ENCODE measurements around the gene CLIP4. TPM values are rescaled to one million over a fixed set of nuclear protein-coding genes. Genes with fewer than 3 reads are reported as not detected.

Gene CLIP4
- total and polyA plus RNA-seq, 11 donors, result 9.6 to 57.4 (median 42.6) TPM

- intact Hi-C loops (cut with DNase I), result loop anchor here in 2 of 10 donors (5.0 kb wide), 2 partner anchors 39 to 44 kb away; partner anchors contain the start of gene CLIP4 (in 1 of the 2)
- peak overlapping the region in 2 of 12 donors; percentile 62 to 65 for H3K27ac ChIP-seq
- no peaks in the 10 kb centered on the region for H3K36me3 ChIP-seq
- WGBS, 4 donors, result 79 to 88% (median 84%) methylated on average over 12 of the region's 12 CpGs
- peaks cover 0 to 21% (median 0%) of the 10 kb centered on the region in 12 donors for H3K4me1 ChIP-seq
- no peak for TF ChIP-seq POLR2A (IDR thresholded peaks at IDR 0.05)
- no peak for TF ChIP-seq CTCF (IDR thresholded peaks at IDR 0.05)
- H3K9me3 ChIP-seq, result peaks cover 0 to 7% (median 0%) of the 10 kb centered on the region in 12 donors
- H3K4me3 ChIP-seq, result no peak overlapping the region
- DNase-seq, result no peak
- ATAC-seq, result no peak
- H3K27me3 ChIP-seq, result no peaks in the 10 kb centered on the region
These were observed 42.1 kb upstream of the CLIP4 start for GRCh38 chr2:29072971-29073725.

- peak in 1 of 4 donors; percentile 24 for ATAC-seq
- H3K9me3 ChIP-seq, result peaks cover 0 to 14% (median 0%) of the 10 kb centered on the region in 12 donors
- no peak overlapping the region for H3K4me3 ChIP-seq
- H3K27me3 ChIP-seq, result no peaks in the 10 kb centered on the region
- intact Hi-C loops (cut with DNase I), result loop anchor here in 2 of 10 donors (5.0 kb wide), 2 partner anchors 38 to 43 kb away; partner anchors contain the start of gene CLIP4 (in 1 of the 2)
- WGBS, 4 donors, result 41 to 57% (median 54%) methylated on average over 4 of the region's 4 CpGs
- H3K4me1 ChIP-seq, result peaks cover 0 to 21% (median 0%) of the 10 kb centered on the region in 12 donors
- TF ChIP-seq CTCF (IDR thresholded peaks at IDR 0.05) (no peak), POLR2A (IDR thresholded peaks at IDR 0.05) (no peak)
- no peaks in the 10 kb centered on the region for H3K36me3 ChIP-seq
- no peak for DNase-seq
- H3K27ac ChIP-seq, result peak overlapping the region in 9 of 12 donors; percentile 14 to 70 (median 49)
These were observed 41.3 kb upstream of the CLIP4 start for GRCh38 chr2:29073933-29074332.

GRCh38 chr2:29074411-29074810, 40.8 kb upstream of the CLIP4 start, which contains the start of gene PCARE:
TSS of gene PCARE (minus strand) at chr2:29074523. CDS start at chr2:29074261, 262 bp downstream.
- Histone ChIP-seq H3K27me3 (no peaks in the 10 kb centered on the region), H3K4me1 (peaks cover 0 to 21% (median 0%) of the 10 kb centered on the region in 12 donors), H3K9me3 (peaks cover 0 to 19% (median 3%) of the 10 kb centered on the region in 12 donors), H3K36me3 (no peaks in the 10 kb centered on the region), H3K4me3 (no peak within 1 kb of the TSS), H3K27ac (peak within 1 kb of the TSS in 10 of 12 donors; percentile 14 to 70 (median 48))
- DNase-seq (no peak), ATAC-seq (peak; percentile 77 to 85 (median 83))
- intact Hi-C loops (cut with DNase I), result loop anchor here in 2 of 10 donors (5.0 kb wide), 2 partner anchors 38 to 43 kb away; partner anchors contain the start of gene CLIP4 (in 1 of the 2)
- TF ChIP-seq CTCF (IDR thresholded peaks at IDR 0.05) (no peak), POLR2A (IDR thresholded peaks at IDR 0.05) (no peak)
- WGBS, 4 donors, result 47 to 54% (median 53%) methylated on average over 8 of the region's 8 CpGs

All from heart left ventricle (tissue), 16 donors.